Measurements from ENCODE around the gene CACNA1H.

Gene CACNA1H

GRCh38 chr16:1123525-1124230 lies 29.2 kb upstream of the CACNA1H start:
- DNase-seq (ENCODE audit: low read depth) = no peak

- DNase-seq (ENCODE audit: low read depth) = no peak
These were observed 28.6 kb upstream of the CACNA1H start for GRCh38 chr16:1124291-1124690.

GRCh38 chr16:1124795-1125194 lies 28.1 kb upstream of the CACNA1H start:
- DNase-seq (ENCODE audit: low read depth) = no peak

- DNase-seq (ENCODE audit: low read depth) = no peak
These were observed 27.4 kb upstream of the CACNA1H start for GRCh38 chr16:1125471-1125870.

- DNase-seq (ENCODE audit: low read depth) = no peak
These were observed 26.9 kb upstream of the CACNA1H start for GRCh38 chr16:1126044-1126443.

- DNase-seq (ENCODE audit: low read depth) = no peak
These were observed 26.3 kb upstream of the CACNA1H start for GRCh38 chr16:1126586-1126985.

- DNase-seq (ENCODE audit: low read depth) = no peak
These were observed 25.8 kb upstream of the CACNA1H start for GRCh38 chr16:1127101-1127500.

- DNase-seq (ENCODE audit: low read depth) = no peak
These were observed 24.8 kb upstream of the CACNA1H start for GRCh38 chr16:1127971-1128715.

GRCh38 chr16:1129106-1129960 lies 23.6 kb upstream of the CACNA1H start:
- DNase-seq (ENCODE audit: low read depth) = no peak

GRCh38 chr16:1130382-1130781 lies 22.5 kb upstream of the CACNA1H start:
- no peak for DNase-seq (ENCODE audit: low read depth)

- no peak for DNase-seq (ENCODE audit: low read depth)
These were observed 21.4 kb upstream of the CACNA1H start for GRCh38 chr16:1131378-1131994.

- DNase-seq (ENCODE audit: low read depth) = no peak
These were observed 20.5 kb upstream of the CACNA1H start for GRCh38 chr16:1132431-1132830.

GRCh38 chr16:1133271-1133670 lies 19.6 kb upstream of the CACNA1H start:
- no peak for DNase-seq (ENCODE audit: low read depth)

- DNase-seq (ENCODE audit: low read depth) = no peak
These were observed 18.9 kb upstream of the CACNA1H start for GRCh38 chr16:1133810-1134520.

GRCh38 chr16:1134776-1135458 lies 18.0 kb upstream of the CACNA1H start:
- no peak for DNase-seq (ENCODE audit: low read depth)

- no peak for DNase-seq (ENCODE audit: low read depth)
These were observed 17.5 kb upstream of the CACNA1H start for GRCh38 chr16:1135459-1135825.

- no peak for DNase-seq (ENCODE audit: low read depth)
These were observed 15.3 kb upstream of the CACNA1H start for GRCh38 chr16:1137604-1138003.

GRCh38 chr16:1140582-1141162 lies 12.2 kb upstream of the CACNA1H start:
- DNase-seq (ENCODE audit: low read depth) = no peak

- no peak for DNase-seq (ENCODE audit: low read depth)
These were observed 11.7 kb upstream of the CACNA1H start for GRCh38 chr16:1141191-1141590.

- DNase-seq (ENCODE audit: low read depth) = no peak
These were observed 11.2 kb upstream of the CACNA1H start for GRCh38 chr16:1141716-1142115.

- no peak for DNase-seq (ENCODE audit: low read depth)
These were observed 10.0 kb upstream of the CACNA1H start for GRCh38 chr16:1142911-1143310.

All from stimulated activated CD8-positive, alpha-beta memory T cell treated with anti-CD3 and anti-CD28 coated beads, Interleukin-12 subunit alpha, Interleukin-12 subunit beta, amount 100 ng/mL, for 1 hour (primary cell).